GM21447 (cell line): ENCODE measurements around the gene CDCA5.
A peak's percentile ranks its signal among the peaks of the same experiment; 100 is the strongest.

ENCODE experiments used
- ATAC-seq: cut with Tn5 transposase; IDR thresholded peaks from one replicate; pipeline ENCODE4 v1.9.1; 2021; ENCODE audit not compliant: unreplicated experiment

CDCA5 gene, protein sequence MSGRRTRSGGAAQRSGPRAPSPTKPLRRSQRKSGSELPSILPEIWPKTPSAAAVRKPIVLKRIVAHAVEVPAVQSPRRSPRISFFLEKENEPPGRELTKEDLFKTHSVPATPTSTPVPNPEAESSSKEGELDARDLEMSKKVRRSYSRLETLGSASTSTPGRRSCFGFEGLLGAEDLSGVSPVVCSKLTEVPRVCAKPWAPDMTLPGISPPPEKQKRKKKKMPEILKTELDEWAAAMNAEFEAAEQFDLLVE

DNA sequence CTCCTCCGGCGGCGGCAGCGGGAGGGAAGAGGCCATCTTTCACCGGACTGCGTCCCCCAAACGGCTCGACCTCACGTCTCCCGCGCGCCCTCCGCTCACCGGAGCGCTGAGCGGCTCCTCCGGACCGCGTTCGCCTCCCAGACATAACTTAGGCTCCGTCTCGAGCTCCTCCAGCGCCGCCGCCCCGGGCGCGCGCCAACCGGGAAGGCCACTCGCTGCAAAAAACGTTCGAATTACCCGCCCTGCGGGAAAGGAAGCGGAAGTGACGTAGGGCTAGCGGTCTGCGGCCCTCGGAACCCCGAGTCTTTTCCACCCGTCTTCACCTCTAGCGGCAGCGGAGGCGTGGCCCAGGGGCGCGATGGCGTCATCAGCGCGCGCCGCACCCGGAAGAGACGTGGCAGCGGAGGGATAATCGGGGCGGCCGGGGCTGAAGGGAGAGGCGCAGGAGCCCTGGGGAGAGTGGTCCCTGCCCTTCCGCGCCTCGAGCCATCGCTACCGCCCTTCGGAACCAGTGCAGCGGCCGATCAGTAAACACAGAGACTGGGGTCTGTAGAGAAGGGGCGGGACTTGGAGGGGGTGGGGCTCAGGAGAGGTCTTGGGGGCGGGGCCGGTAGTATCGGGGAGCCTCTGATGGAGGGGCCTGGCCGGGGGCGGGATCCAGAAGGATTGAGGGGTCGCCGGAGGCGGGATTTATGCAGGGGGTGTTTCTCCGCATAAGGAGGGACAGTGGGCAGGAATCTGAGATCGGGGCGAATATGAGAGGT, at the start of gene CDCA5, which contains the start of gene ZFPL1:
Gene CDCA5, minus strand, starts transcription at position 207 of the 764 bp plus-strand sequence. Its CDS starts 62 bp downstream, at position 145.
Gene ZFPL1, plus strand, starts transcription at position 389 of the 764 bp plus-strand sequence. CDS start 477 bp downstream, outside the sequence.
- peak; percentile 86 for ATAC-seq

DNA sequence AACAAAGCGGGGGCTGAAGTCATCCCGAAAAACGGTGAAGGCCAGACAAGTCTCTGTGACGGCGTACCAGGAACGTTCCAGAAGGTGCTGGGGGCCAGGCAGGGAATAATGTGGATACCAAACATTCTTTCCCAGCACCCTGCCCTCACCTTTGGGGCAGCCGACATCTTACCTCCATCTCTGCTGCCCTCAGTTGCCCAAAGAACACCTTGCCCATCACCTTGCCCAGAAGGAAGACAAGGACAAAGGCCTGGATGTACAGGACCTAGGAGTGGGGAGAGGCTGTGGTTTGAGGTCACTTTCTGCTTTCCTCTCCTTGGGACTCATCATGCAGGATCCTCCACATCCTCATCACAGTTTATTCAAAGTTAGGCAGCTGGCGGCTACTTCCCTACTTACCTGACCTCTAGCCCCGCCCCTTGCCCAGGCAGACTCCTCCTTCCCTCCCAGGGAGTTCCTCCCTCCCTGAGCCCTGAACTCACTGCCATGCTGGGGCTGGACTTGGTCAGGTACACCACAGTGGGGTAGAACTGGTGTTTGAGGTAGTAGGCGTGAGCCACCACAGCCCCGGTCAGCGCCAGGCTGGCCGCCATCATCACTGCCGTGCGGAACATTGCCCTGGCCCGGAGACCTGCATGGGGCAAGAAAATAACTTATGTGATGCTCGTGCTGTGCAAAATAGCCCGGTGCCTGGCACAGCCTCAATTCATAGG, 49.3 kb upstream of the CDCA5 start:
- ATAC-seq = no peak

DNA sequence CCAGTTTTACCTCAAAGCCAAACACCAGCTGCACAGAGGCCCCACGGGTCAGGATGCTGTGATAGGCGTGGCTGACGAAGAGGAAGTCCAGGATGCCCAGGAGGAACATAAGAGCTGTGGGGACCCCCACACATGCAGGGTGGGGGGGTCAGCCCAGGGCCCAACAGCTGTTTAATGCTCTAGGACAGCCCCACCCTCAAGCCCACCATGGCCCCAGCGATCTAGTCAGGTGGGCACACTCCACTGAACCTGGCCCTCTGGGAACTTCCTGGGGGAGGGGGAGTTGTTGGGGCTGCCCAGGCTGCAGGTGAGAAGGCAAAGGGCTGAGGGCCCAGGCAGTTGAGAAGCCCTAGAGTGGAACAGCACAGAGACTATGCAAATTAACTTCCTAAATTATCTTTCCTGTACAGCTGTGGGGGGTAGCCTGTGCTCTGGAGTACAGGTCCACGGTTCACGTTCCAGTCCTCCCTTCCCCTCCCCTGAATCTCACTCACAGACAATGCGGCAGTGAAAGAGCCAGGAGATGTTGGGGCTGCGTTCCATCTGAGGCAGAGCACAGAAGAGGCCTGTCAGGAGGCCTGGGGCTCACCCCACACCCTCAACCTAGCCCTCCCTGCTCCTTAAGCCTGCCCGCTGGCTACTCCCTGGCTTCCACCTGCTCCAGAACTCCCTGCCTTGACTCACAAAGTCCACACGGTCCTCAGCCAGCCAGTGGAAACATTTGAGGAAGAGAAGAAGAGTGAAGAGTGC, 48.6 kb upstream of the CDCA5 start:
- ATAC-seq = peak; percentile 39

DNA sequence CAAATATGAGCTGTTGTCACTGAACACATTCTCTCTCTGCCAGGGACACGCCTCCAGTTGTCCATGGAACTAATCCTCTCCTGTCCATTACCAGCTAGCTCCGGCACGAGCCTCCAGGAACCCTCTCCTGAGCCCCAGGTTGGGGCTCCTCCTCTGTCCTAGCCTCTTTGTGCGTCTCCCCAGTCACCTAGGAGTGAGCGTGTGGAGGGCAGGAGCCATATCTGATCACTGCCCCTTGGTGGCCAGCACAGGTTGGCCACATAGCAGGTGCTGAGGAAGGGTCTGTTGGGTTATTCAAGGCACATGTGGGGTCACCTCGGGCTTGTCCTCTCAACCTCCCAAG, 48.0 kb upstream of the CDCA5 start:
- no peak for ATAC-seq

DNA sequence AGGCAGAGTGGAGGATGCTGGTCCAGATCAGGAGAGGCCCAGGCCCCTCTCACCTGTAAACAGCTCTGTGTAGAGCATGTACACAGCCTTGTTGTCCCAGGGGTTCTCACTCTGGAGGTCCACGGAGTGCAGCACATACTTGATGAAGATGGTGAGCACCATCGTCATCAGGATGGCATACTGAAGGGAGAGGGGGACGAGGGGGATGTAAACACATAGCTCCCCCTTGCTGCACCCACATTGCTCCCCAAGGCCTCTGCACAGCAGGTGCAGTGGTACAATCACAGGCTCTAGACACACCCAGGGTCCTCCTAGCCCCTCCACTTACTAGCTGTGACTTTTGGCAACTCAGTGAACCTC, 47.6 kb upstream of the CDCA5 start:
- no peak for ATAC-seq

DNA sequence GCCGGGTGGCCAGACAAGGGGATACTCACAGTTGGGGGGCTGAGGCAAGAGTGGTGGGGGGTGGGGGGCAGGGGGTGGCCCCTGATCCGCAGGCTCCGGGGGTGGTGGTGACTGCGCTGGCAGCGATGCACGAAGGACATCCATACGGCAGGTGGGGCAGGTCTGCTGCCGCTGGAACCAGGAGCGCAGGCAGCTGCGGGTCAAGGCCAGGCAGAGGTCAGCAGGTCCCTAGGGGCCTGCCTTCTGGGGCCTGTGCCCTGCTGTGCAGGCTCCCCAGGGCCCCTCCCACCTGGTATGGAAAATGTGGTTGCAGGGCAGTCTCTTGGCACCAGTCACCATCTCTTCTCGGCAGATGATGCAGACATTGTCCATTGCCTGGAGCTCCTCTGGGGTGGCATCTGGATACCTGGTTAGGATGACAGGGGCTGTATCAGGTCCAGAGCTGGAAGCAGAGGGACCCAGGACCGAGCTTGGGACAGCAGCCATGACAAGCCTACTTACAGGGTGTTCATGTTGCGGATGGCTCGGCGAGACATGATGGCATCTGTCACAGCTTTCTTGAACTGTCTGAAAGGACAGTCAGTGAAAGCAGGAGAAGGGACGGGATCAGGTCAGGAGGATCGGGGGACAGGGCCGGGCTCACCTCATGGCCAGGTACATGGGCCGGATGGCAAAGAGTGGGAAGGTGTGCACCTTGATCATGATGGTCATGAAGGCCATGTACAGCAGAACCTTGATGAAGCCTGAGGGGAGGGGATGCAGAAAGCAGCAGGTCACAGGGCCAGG, 47.0 kb upstream of the CDCA5 start:
- ATAC-seq = no peak

DNA sequence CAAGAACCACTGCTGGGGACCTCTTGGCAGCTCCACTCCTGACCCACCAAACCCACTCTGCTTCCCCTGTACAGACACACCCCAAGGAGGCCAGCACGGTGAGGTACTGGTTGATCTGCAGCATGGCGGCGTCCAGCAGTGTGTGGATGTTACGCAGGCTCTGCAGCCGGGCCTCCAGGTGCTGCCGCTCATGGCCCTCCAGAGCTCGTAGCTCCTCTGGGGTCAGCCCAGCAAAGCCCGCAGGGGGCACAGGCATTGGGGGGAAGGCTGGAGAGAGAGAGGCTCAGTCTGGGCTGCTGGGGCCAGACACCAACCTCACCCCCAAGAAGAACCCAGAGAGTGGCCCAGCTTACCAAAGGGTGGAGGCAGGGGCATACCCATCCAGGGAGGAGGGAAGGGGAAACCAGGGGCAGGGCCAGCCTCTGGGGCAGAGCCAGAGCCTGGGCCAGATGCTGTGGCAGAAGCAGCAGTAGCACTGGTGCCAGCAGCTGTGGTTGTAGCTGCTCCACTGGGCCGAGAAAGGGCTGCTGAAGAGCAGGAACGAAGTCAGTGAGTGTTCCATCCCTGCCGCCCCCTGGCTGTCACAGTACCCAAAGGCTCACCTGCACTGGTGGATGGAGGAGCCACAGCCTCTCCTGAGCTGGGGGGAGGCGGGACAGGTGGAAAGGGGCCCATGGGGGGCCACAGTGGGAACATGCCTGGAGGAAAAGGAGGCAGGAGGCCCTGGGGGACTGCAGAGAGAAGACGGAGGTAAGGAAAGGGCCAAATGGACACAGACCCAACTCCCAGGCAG, 46.0 kb upstream of the CDCA5 start:
- no peak for ATAC-seq

DNA sequence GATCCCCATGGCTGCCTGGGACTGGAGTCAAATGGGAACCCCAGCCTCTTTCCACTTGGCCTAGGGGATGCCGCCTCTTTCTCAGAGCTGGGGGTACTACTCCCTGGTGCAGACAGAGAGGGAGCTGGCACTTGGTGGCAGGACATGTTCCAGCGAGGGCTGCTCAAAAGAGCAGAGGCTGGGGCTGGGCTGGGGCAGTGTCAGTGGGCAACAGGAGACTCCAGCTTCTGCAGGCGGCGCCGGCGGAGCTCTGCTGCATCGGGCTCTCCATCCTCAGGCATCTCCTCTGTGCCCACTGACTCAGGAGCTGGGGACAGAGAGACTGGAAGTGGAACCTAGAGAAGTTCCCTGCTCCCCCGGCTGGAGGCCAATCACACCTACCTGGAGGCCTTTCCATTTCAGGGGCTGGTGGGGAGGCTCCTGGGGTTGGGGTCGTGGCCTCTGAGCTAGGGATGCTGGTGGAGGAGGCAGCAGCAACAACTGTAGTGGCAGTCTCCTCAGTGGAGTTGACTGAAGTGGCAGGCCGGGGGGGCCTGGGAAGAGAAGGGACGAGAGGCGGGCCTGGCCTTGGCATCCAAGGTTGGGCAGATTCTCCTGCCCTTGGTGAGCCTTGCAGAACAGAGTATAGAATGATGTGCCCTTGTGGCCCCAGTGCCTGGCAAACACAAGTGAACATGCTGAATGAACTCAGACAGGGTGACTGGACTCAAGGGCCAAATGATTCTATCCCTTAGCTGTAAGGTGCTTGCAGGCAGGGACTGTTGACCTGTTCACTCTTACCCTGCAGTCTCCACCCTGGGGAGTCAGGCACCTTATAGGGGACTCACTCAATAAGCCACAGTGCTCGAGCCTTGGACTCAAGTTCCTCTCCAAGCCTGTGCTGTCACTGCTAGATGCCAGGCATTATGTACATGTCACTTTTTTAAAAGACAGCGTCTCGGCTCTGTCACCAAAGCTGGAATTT, 44.6 kb upstream of the CDCA5 start:
- ATAC-seq = no peak

DNA sequence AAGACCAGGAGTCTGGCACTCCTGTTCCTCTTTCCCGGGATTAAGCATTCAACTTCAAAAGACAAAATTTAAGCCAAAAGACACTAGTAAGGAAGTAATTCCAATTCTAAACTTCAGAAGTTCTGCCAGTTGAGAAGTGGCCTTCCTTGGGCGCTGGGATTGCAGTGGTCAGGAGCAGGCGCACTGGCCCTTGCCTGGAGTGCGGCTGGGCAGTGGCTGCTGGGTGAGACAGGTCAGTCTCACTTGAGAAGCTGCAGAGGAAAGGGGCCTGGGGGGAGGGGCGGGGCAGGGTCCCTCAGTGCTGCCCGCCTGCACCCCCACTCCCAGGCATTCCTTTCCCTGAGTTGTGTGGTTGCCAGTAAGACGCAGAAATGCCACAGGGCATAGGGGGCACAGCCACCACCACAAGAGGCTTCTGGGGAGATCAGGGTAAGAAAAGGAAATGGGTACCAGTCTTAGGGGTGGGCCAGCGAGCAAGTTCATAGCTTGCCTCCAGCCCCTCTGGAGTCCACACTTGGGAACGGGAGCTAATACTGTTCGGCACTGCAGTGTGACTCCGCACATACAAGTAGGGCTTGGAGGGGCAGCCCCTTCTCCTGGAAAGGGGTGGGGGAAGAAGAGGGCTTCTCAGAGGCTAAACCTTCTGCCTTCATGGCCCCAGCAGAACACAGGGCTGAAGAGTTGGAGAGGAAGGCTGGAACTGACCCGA, 43.8 kb upstream of the CDCA5 start:
- ATAC-seq = no peak

DNA sequence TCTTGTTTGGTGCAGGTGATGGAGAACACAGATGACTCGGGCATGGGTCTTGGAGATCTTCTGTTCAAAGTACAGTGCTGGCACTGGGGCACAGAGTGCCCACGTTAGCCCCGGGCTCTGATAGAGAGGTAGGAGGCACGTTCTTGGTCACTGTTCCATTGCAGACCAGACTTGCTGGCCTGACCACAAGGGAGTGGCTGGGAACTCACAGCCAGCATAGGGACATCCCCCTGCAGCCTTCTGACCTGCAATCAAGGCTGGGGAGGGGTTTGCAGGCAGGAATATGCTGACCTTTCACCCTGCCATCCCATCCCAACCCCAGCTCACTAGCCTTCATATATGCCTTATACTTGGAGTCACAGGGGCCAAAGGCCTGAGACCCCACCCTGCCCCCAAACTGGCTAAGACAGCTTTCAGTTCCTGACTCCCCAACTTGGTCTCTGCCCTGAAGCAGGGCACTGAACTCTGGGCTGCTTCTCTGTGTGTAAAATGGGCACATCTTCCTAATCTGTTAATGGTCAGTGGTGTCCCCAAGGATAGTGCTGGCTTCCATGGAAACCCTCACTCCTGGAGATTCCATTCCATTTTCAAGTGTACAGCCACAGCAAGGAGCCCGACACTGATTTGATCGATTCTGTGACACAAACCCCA, 42.9 kb upstream of the CDCA5 start:
- ATAC-seq = no peak

DNA sequence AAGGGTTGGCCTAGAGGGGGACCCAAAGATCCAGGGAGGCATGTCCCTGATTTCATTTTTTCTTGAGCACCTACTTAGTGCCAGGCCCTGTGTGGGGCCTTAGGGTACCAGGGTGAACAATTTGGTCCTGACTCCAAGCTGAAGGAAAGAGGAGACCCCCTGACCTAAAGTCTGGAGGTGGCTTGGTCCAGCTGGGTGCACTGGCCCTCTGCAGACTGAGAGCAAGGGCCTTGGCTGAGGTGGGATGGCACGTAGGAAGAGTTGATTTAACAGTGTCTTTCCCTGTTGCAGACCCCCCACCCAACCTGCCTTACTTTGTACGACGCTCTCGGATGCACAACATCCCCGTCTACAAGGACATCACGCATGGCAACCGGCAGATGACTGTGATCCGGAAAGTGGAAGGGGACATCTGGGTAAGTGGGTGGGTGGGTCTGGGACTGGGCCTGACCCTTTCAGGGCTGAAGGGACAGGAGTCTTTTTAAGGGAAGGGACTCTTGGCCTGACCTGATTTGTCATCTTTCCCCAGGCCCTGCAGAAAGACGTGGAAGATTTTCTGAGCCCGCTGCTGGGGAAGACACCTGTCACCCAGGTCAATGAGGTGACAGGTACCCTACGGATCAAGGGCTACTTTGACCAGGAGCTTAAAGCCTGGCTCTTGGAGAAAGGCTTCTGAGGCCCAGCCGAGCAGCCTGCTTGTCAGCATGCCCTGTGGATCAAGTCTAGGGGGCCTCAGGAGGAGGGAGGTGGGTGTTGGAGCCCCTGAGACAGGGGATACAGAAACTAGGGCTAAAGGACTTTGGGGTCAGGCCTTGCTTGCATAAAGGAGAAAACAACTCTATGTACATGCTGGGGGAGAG, 41.6 kb upstream of the CDCA5 start:
- ATAC-seq = no peak

DNA sequence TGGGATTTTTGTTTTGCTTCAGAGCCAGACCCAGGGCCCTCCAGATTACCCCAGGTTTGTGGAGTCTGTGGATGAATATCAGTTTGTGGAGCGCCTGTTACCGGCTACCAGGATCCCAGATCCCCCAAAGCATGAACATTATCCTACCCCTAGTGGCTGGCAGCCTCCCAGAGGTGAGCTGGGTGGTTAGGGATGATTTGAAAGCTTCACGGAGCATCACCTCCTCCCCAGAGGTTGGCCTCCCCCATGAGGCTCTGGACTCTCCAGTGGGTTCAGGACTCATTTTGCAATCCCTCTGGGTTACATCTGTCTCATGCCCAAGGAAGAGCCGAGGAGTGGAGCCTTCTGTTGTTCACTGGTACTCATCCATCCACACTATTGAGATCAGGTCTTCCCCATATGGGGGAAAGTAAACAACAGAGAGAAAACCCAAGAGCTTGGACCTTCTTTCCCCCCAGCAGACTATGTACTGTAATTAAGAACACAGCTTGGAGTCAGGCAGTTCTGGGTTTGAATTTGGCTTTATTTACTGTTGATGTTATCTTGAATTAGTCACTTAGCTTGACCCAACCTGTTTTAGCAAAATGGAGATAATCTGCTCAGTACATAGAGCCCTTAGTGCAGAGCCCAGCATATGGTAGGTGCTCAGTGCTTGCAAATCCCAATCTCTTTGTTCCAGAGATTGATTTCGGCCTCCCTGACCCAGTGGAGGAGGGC, 40.8 kb upstream of the CDCA5 start:
- no peak for ATAC-seq

DNA sequence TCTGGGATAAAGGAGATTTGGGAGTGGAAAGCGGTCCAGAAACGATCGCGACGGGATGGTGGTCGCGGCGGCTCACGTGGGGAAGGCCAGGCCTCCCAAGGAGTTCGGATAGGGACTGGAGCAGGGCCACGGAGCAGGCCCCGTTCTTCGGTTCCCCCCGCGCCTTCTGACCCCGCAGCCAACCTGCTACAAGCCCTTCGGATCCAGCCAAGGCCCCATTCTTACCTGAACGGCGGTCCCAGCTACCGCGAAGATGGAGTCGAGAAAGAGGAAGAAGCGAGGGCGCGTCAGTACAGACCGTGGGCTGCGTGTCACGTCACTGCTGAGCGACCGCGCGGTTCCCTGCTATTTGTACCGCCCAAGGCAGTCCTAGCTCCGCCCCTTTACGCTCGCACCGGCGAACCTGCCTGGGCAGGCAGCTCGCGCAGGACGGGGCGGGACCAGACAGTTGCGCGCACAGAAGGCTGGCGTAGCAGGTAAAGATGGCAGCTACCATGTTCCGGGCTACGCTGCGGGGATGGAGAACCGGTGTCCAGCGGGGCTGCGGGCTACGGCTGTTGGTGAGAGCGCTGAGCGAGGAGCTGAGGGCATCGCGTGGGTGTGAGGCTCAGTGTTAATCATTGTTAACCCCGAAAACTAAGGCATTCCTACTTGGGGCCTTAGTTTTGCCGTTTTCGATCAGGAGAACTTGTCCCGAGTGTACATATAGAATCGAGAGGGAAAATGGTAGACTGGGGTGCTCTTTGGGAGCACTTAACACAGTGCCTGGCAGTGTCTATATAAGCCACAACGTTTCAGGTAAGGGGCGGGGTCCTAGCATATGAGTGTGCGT, 38.2 kb upstream of the CDCA5 start, which contains the start of the genes FAU and MRPL49:
Gene FAU, minus strand, starts transcription at position 270 of the 832 bp plus-strand sequence. CDS start 321 bp downstream, outside the sequence.
Gene MRPL49, plus strand, starts transcription at position 457 of the 832 bp plus-strand sequence. Its CDS starts 26 bp downstream, at position 483.
- ATAC-seq = peak; percentile 54

DNA sequence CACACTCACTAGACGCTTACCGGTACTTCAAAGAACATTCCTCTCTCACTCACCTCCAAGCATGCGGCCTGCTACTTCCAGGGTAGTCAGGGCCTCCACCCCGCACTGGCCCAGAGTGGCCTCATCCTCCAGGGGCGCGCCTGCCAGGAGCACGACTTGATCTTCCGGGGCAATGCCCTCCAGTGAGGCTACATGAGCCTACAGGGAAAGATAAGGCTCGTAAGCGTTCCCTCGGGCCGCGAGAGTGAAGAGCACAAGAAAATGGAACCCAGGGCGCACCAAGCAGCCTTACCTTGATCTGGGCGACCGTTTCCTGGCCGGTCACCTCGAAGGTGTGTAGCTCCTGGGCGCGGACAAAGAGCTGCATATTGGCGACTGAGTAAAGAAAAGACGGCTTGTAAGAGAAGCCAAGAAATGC, 37.6 kb upstream of the CDCA5 start:
- no peak for ATAC-seq

DNA sequence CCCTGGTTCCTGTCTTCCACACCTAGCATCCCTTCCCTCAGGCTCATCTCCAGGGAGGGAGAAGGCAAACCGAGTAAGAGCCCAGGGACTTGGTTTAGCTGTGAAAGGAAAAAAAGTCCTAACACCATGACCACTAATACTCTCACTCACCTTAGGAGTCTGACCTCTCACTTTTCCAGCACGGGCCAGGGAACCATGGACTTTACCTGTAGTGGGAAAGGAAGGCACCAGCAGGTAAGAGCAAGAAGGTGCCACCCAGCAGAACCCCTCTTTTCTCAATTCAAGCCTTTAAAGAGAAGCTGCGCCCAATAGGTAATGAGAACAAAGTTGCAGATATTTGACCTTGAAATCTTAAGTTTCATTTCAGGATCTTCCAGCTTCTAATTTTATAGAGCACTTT, 37.0 kb upstream of the CDCA5 start:
- ATAC-seq = no peak
